Mesendoderm (in vitro differentiated cells): Measurements from ENCODE around the gene EMP2.
"Not testable (repeated sequence)": the region's sequence is repeated elsewhere in the genome, so short reads cannot be mapped to it uniquely, and the experiment has no call there.

Experiments used
- DNase-seq: peaks from one replicate; pipeline ENCODE4 v3.0.0; 2013
- H2AK5ac ChIP-seq: 2 replicates; pipeline ENCODE4 v1.6.1; 2013; ENCODE audit warnings: low read length, inconsistent platforms
- H2BK120ac ChIP-seq: 2 replicates; pipeline ENCODE4 v1.6.1; 2013; ENCODE audit warnings: low read depth, mild to moderate bottlenecking, low read length, moderate library complexity, mixed read lengths
- H2BK15ac ChIP-seq: replicated peaks from 2 replicates; pipeline ENCODE4 v1.6.1; 2013; ENCODE audit warnings: low read depth, mild to moderate bottlenecking, moderate library complexity
- H2BK5ac ChIP-seq: 2 replicates; pipeline ENCODE4 v1.6.1; 2013; ENCODE audit warnings: low read length, inconsistent platforms
- H3K18ac ChIP-seq: 2 replicates; pipeline ENCODE4 v1.6.1; 2013; ENCODE audit warnings: mild to moderate bottlenecking, low read length, mixed read lengths
- H3K23ac ChIP-seq: one replicate; pipeline ENCODE4 v1.6.1; 2013; ENCODE audit warnings: low read length
- H3K27ac ChIP-seq: 2 replicates; pipeline ENCODE4 v1.5.1; 2013; ENCODE audit warnings: low read depth, mild to moderate bottlenecking, inconsistent platforms, low read length, moderate library complexity
- H3K27me3 ChIP-seq: 2 replicates; pipeline ENCODE4 v1.6.1; 2013; ENCODE audit warnings: low read length, control low read depth, mild to moderate bottlenecking, inconsistent platforms; ENCODE audit not compliant: insufficient read depth, poor library complexity
- H3K36me3 ChIP-seq: 2 replicates; pipeline ENCODE4 v1.6.1; 2013; ENCODE audit warnings: low read length, inconsistent platforms; ENCODE audit not compliant: control insufficient read depth, insufficient read depth
- H3K4ac ChIP-seq: one replicate; pipeline ENCODE4 v1.6.1; 2013; ENCODE audit warnings: low read depth, mild to moderate bottlenecking, low read length, moderate library complexity
- H3K4me1 ChIP-seq: 2 replicates; pipeline ENCODE4 v1.6.1; 2013; ENCODE audit warnings: low read depth, low read length, inconsistent platforms; ENCODE audit not compliant: control insufficient read depth
- H3K4me2 ChIP-seq: 2 replicates; pipeline ENCODE4 v1.6.1; 2013; ENCODE audit warnings: low read length
- H3K4me3 ChIP-seq: 2 replicates; pipeline ENCODE4 v1.5.1; 2013; ENCODE audit warnings: mild to moderate bottlenecking, low read length
- H3K56ac ChIP-seq: one replicate; pipeline ENCODE4 v1.6.1; 2013; ENCODE audit warnings: low read length
- H3K79me1 ChIP-seq: 2 replicates; pipeline ENCODE4 v1.6.1; 2013; ENCODE audit warnings: low read length, inconsistent platforms
- H3K79me2 ChIP-seq: 2 replicates; pipeline ENCODE4 v1.6.1; 2013; ENCODE audit warnings: mild to moderate bottlenecking, low read length; ENCODE audit not compliant: control insufficient read depth, insufficient read depth
- H3K9ac ChIP-seq: 2 replicates; pipeline ENCODE4 v1.6.1; 2013; ENCODE audit warnings: low read length, inconsistent platforms
- H4K5ac ChIP-seq: one replicate; pipeline ENCODE4 v1.6.1; 2013; ENCODE audit warnings: low read length
- H4K8ac ChIP-seq: one replicate; pipeline ENCODE4 v1.6.1; 2013; ENCODE audit warnings: low read depth, mild to moderate bottlenecking, control low read depth, low read length, moderate library complexity
- WGBS: extraction: QIAGEN DNeasy Blood & Tissue Kit; methylation state at CpG from one replicate; pipeline ENCODE4 v1.1.7; 2013; ENCODE audit warnings: low lambda C conversion rate, missing lambda C conversion rate; ENCODE audit not compliant: insufficient coverage; ENCODE audit errors: extremely low coverage; 5-methylcytosine and 5-hydroxymethylcytosine counted together

EMP2 gene

GRCh38 chr16:10538583-10538982 lies 41.8 kb downstream of the EMP2 start:
- no peaks in the 10 kb centered on the region for H3K36me3 ChIP-seq
- no peak overlapping the region for H4K8ac ChIP-seq
- no peak overlapping the region for H3K4me2 ChIP-seq
- H2BK5ac ChIP-seq = no peak overlapping the region
- no peak overlapping the region for H3K56ac ChIP-seq
- H3K23ac ChIP-seq = no peak overlapping the region
- no peak overlapping the region for H2AK5ac ChIP-seq
- H3K79me2 ChIP-seq = no peaks in the 10 kb centered on the region
- no peak overlapping the region for H3K27ac ChIP-seq
- no peaks in the 10 kb centered on the region for H3K27me3 ChIP-seq
- H3K18ac ChIP-seq = no peak overlapping the region
- no peak overlapping the region for H3K9ac ChIP-seq
- H2BK15ac ChIP-seq = no peak overlapping the region
- H4K5ac ChIP-seq = no peak overlapping the region
- WGBS = no CpG with 5 or more reads among the region's 2 CpGs
- no peak overlapping the region for H3K4ac ChIP-seq
- H3K79me1 ChIP-seq = no peaks in the 10 kb centered on the region
- no peak overlapping the region for H2BK120ac ChIP-seq
- DNase-seq = no peak
- H3K4me3 ChIP-seq = no peak overlapping the region
- no peaks in the 10 kb centered on the region for H3K4me1 ChIP-seq

- no peak overlapping the region for H3K4me3 ChIP-seq
- no peak overlapping the region for H4K8ac ChIP-seq
- H4K5ac ChIP-seq = no peak overlapping the region
- no peak overlapping the region for H2BK120ac ChIP-seq
- H3K4ac ChIP-seq = no peak overlapping the region
- no peak overlapping the region for H2AK5ac ChIP-seq
- H3K27ac ChIP-seq = no peak overlapping the region
- no peaks in the 10 kb centered on the region for H3K79me1 ChIP-seq
- no peaks in the 10 kb centered on the region for H3K4me1 ChIP-seq
- WGBS = no CpG with 5 or more reads among the region's 15 CpGs
- H3K56ac ChIP-seq = no peak overlapping the region
- no peak overlapping the region for H2BK5ac ChIP-seq
- H3K79me2 ChIP-seq = no peaks in the 10 kb centered on the region
- H3K27me3 ChIP-seq = no peaks in the 10 kb centered on the region
- H3K4me2 ChIP-seq = no peak overlapping the region
- H2BK15ac ChIP-seq = no peak overlapping the region
- H3K23ac ChIP-seq = no peak overlapping the region
- no peak for DNase-seq
- H3K18ac ChIP-seq = no peak overlapping the region
- H3K36me3 ChIP-seq = no peaks in the 10 kb centered on the region
- no peak overlapping the region for H3K9ac ChIP-seq
Observed at GRCh38 chr16:10537946-10538345, 42.5 kb downstream of the EMP2 start.

GRCh38 chr16:10536814-10537389 lies 43.5 kb downstream of the EMP2 start:
- Histone ChIP-seq H3K4ac (no peak overlapping the region), H3K79me2 (no peaks in the 10 kb centered on the region), H3K9ac (no peak overlapping the region), H4K5ac (no peak overlapping the region), H3K56ac (no peak overlapping the region), H3K4me3 (no peak overlapping the region), H2BK120ac (no peak overlapping the region), H3K18ac (no peak overlapping the region), H3K27me3 (no peaks in the 10 kb centered on the region), H2AK5ac (no peak overlapping the region), H3K36me3 (no peaks in the 10 kb centered on the region), H2BK15ac (no peak overlapping the region), H3K79me1 (no peaks in the 10 kb centered on the region), H3K4me1 (no peaks in the 10 kb centered on the region), H4K8ac (no peak overlapping the region), H3K23ac (no peak overlapping the region), H3K4me2 (no peak overlapping the region), H2BK5ac (no peak overlapping the region), H3K27ac (no peak overlapping the region)
- no CpG with 5 or more reads among the region's 5 CpGs for WGBS
- no peak for DNase-seq

GRCh38 chr16:10536328-10536727 lies 44.1 kb downstream of the EMP2 start:
- no CpG with 5 or more reads among the region's 6 CpGs for WGBS
- H2BK5ac ChIP-seq, H3K79me2 ChIP-seq: not testable (repeated sequence)

GRCh38 chr16:10535461-10535860 lies 44.9 kb downstream of the EMP2 start:
- Histone ChIP-seq H3K4me2 (no peak overlapping the region), H4K5ac (no peak overlapping the region), H3K56ac (no peak overlapping the region), H3K23ac (no peak overlapping the region), H3K36me3 (no peaks in the 10 kb centered on the region), H3K4me3 (no peak overlapping the region), H3K18ac (no peak overlapping the region), H2AK5ac (no peak overlapping the region), H2BK15ac (no peak overlapping the region), H3K9ac (no peak overlapping the region), H3K79me2 (no peaks in the 10 kb centered on the region), H3K27me3 (no peaks in the 10 kb centered on the region), H3K27ac (no peak overlapping the region), H4K8ac (no peak overlapping the region), H2BK5ac (no peak overlapping the region), H3K79me1 (no peaks in the 10 kb centered on the region), H3K4ac (no peak overlapping the region), H3K4me1 (no peaks in the 10 kb centered on the region), H2BK120ac (no peak overlapping the region)
- DNase-seq = no peak
- WGBS = no CpG with 5 or more reads among the region's 10 CpGs

More at GRCh38 chr16:10536328-10536727, 44.1 kb downstream of the EMP2 start:
- not testable (repeated sequence) for H3K27me3 ChIP-seq, H4K5ac ChIP-seq, H3K9ac ChIP-seq, H2BK120ac ChIP-seq, H3K56ac ChIP-seq, H3K36me3 ChIP-seq, H3K4ac ChIP-seq, H3K18ac ChIP-seq, H3K4me3 ChIP-seq, H4K8ac ChIP-seq, H3K23ac ChIP-seq, H2BK15ac ChIP-seq, H3K4me2 ChIP-seq, H3K4me1 ChIP-seq, H3K27ac ChIP-seq, H3K79me1 ChIP-seq, H2AK5ac ChIP-seq, DNase-seq

GRCh38 chr16:10534748-10535147 lies 45.6 kb downstream of the EMP2 start:
- H3K4ac ChIP-seq = no peak overlapping the region
- no peak overlapping the region for H2BK120ac ChIP-seq
- H3K36me3 ChIP-seq = no peaks in the 10 kb centered on the region
- H3K27ac ChIP-seq = no peak overlapping the region
- no peak overlapping the region for H4K8ac ChIP-seq
- no peak overlapping the region for H2BK5ac ChIP-seq
- no peak overlapping the region for H3K56ac ChIP-seq
- no peak overlapping the region for H3K9ac ChIP-seq
- H3K4me1 ChIP-seq = no peaks in the 10 kb centered on the region
- no peak for DNase-seq
- no peak overlapping the region for H4K5ac ChIP-seq
- no peaks in the 10 kb centered on the region for H3K79me2 ChIP-seq
- H3K23ac ChIP-seq = no peak overlapping the region
- H3K18ac ChIP-seq = no peak overlapping the region
- no peaks in the 10 kb centered on the region for H3K79me1 ChIP-seq
- no peak overlapping the region for H3K4me3 ChIP-seq
- WGBS = no CpG with 5 or more reads among the region's 5 CpGs
- H2AK5ac ChIP-seq = no peak overlapping the region
- no peaks in the 10 kb centered on the region for H3K27me3 ChIP-seq
- H2BK15ac ChIP-seq = no peak overlapping the region
- no peak overlapping the region for H3K4me2 ChIP-seq
